ENCODE data around the gene NLRP11. TPM values are rescaled to one million over a fixed set of nuclear protein-coding genes. Genes with fewer than 3 reads are reported as not detected.

NLRP11 gene
- total and polyA plus RNA-seq, 9 of the 15 experiments (the other 6 are each of a cell fraction or from before 2014, with no cell fraction given) = 0.07 to 0.29 (median 0.12) TPM; not detected in 1

DNA sequence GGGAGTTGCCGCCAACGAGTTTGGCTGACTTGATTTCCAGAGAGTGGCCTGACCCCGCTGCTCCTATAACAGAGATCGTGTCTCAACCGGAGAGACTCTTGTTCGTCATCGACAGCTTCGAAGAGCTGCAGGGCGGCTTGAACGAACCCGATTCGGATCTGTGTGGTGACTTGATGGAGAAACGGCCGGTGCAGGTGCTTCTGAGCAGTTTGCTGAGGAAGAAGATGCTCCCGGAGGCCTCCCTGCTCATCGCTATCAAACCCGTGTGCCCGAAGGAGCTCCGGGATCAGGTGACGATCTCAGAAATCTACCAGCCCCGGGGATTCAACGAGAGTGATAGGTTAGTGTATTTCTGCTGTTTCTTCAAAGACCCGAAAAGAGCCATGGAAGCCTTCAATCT is 26.2 kb upstream of the NLRP11 start:
- Histone ChIP-seq H2AFZ (ENCODE audit: low read depth, low read length) (no peak overlapping the region), H3K4me2 (ENCODE audit: insufficient read depth, low read length) (no peak overlapping the region), H3K9me1 (ENCODE audit: control insufficient read depth, insufficient read depth, low read length) (no peaks in the 10 kb centered on the region), H3K9ac (ENCODE audit: insufficient read depth in 1 of 2, low read depth in 2 of 2, low read length in 2 of 2) (no peak overlapping the region), H3K27ac (ENCODE audit: extremely low read depth, low read depth, low read length) (no peak overlapping the region), H3K79me2 (ENCODE audit: control insufficient read depth, insufficient read depth, low read length) (no peaks in the 10 kb centered on the region), H3K27me3 (ENCODE audit: control insufficient read depth in 2 of 2, insufficient read depth in 2 of 2, low read length in 2 of 2) (peaks cover 11 to 42% of the 10 kb centered on the region in 2 experiments; a peak in 3 of 5 replicates), H3K4me3 (no peak overlapping the region), H3K9me3 (replicated peaks; ENCODE audit: control insufficient read depth, insufficient read depth, low read depth, low read length) (no peaks in the 10 kb centered on the region), H3K4me1 (replicated peaks in 1 of 2; ENCODE audit: control insufficient read depth in 2 of 2, insufficient read depth in 2 of 2, low read length in 2 of 2) (no peaks in the 10 kb centered on the region), H4K20me1 (replicated peaks; ENCODE audit: control insufficient read depth, insufficient read depth, low read length) (no peaks in the 10 kb centered on the region; the same call in 1 of the 2 replicates), H3K36me3 (ENCODE audit: control insufficient read depth, insufficient read depth, low read length) (no peaks in the 10 kb centered on the region)
- intact Hi-C loops (cut with micrococcal nuclease) (no loop called here), in situ Hi-C loops (cut with MboI) (no loop called here)
- ATAC-seq (no peak), FAIRE-seq (no peak), DNase-seq (ENCODE audit: extremely low read depth in 1 of 4, low spot score in 3 of 4) (no peak)
- CTCF ChIA-PET (ENCODE audit: low intra/inter-chr PET ratio) = no interaction called here
- no TSS peak for BruUV-seq (replicated peaks)
- no peak for TF ChIP-seq TOE1 (IDR thresholded peaks at IDR 0.05; ENCODE audit: borderline replicate concordance)
- no peak for TF ChIP-seq TOE1 (CRISPR knock-in tag; IDR thresholded peaks at IDR 0.05; ENCODE audit: borderline replicate concordance, low read depth)
- TF ChIP-seq CBX8 (IDR thresholded peaks at IDR 0.05; ENCODE audit: borderline replicate concordance, extremely low read depth, low read depth, low read length, poor library complexity, severe bottlenecking) = peak; percentile 42
- 1% methylated on average over 23 of the region's 23 CpGs for WGBS (ENCODE audit: insufficient coverage, low coverage, missing lambda C conversion rate)
- POLR2A ChIA-PET = interaction anchor here (0.7 kb wide), 1 partner anchor 475 kb away, joined by 4 read pairs; no protein-coding TSS in a partner anchor

- BruUV-seq (replicated peaks) = no TSS peak
- ATAC-seq (no peak), FAIRE-seq (no peak), DNase-seq (ENCODE audit: extremely low read depth in 1 of 4, low spot score in 3 of 4) (no peak)
- intact Hi-C loops (cut with micrococcal nuclease) = no loop called here
- in situ Hi-C loops (cut with MboI) = no loop called here
- H2AFZ ChIP-seq (ENCODE audit: low read depth, low read length) = no peak overlapping the region
- H3K9me1 ChIP-seq (ENCODE audit: control insufficient read depth, insufficient read depth, low read length) = no peaks in the 10 kb centered on the region
- H3K4me3 ChIP-seq = no peak overlapping the region
- WGBS (ENCODE audit: insufficient coverage, low coverage, missing lambda C conversion rate) = 2% methylated on average over 4 of the region's 4 CpGs
- H4K20me1 ChIP-seq (replicated peaks; ENCODE audit: control insufficient read depth, insufficient read depth, low read length) = no peaks in the 10 kb centered on the region; the same call in 1 of the 2 replicates
- ChIA-PET CTCF (ENCODE audit: low intra/inter-chr PET ratio) (no interaction called here), POLR2A (no interaction called here)
- peaks cover 11 to 42% of the 10 kb centered on the region in 2 experiments; a peak in 3 of 5 replicates for H3K27me3 ChIP-seq (ENCODE audit: control insufficient read depth in 2 of 2, insufficient read depth in 2 of 2, low read length in 2 of 2)
- no peaks in the 10 kb centered on the region for H3K79me2 ChIP-seq (ENCODE audit: control insufficient read depth, insufficient read depth, low read length)
- H3K36me3 ChIP-seq (ENCODE audit: control insufficient read depth, insufficient read depth, low read length) = no peaks in the 10 kb centered on the region
- no peak overlapping the region for H3K9ac ChIP-seq (ENCODE audit: insufficient read depth in 1 of 2, low read depth in 2 of 2, low read length in 2 of 2)
- no peaks in the 10 kb centered on the region for H3K9me3 ChIP-seq (replicated peaks; ENCODE audit: control insufficient read depth, insufficient read depth, low read depth, low read length)
- no peak overlapping the region for H3K4me2 ChIP-seq (ENCODE audit: insufficient read depth, low read length)
- H3K27ac ChIP-seq (ENCODE audit: extremely low read depth, low read depth, low read length) = no peak overlapping the region
- no peaks in the 10 kb centered on the region for H3K4me1 ChIP-seq (replicated peaks in 1 of 2; ENCODE audit: control insufficient read depth in 2 of 2, insufficient read depth in 2 of 2, low read length in 2 of 2)
- TF ChIP-seq TBP (optimal IDR thresholded peaks at IDR 0.05; ENCODE audit: low read depth, low read length) (no peak), PHF21A (IDR thresholded peaks at IDR 0.05; ENCODE audit: borderline replicate concordance, low read depth) (no peak), POLR3A (IDR thresholded peaks at IDR 0.05; ENCODE audit: borderline replicate concordance, extremely low read depth, insufficient read depth, insufficient read length) (no peak), NCOA1 (IDR thresholded peaks at IDR 0.05; ENCODE audit: low read depth) (no peak), CBX5 (IDR thresholded peaks at IDR 0.05; ENCODE audit: borderline replicate concordance, low read depth) (no peak), MEIS2 (IDR thresholded peaks at IDR 0.05; ENCODE audit: partially characterized antibody) (no peak), KDM4B (IDR thresholded peaks at IDR 0.05; ENCODE audit: borderline replicate concordance in 2 of 2, low read depth in 1 of 2) (no peak), ASH1L (IDR thresholded peaks at IDR 0.05; ENCODE audit: borderline replicate concordance, low read depth, partially characterized antibody) (no peak), HMBOX1 (IDR thresholded peaks at IDR 0.05) (no peak), ZFP36 (IDR thresholded peaks at IDR 0.05; ENCODE audit: low read depth, low read length, partially characterized antibody) (no peak), TCF7L2 (IDR thresholded peaks at IDR 0.05; ENCODE audit: low read depth, low read length) (no peak), SMARCE1 (IDR thresholded peaks at IDR 0.05) (no peak)
Measured at GRCh38 chr19:55857149-55857548, 25.4 kb upstream of the NLRP11 start.
